Immature natural killer cell (primary cell): ENCODE measurements around the gene CLEC16A. TPM values are rescaled to one million over a fixed set of nuclear protein-coding genes. Genes with fewer than 3 reads are reported as not detected.
"Not testable (repeated sequence)": the region's sequence is repeated elsewhere in the genome, so short reads cannot be mapped to it uniquely, and the experiment has no call there.

Source experiments
- DNase-seq, 3 donors: peaks; one replicate each; pipeline ENCODE4 v3.0.0; 2022; ENCODE audit warnings: mixed read lengths in 1 of 3
- H3K27ac Mint-ChIP-seq, 6 donors: one replicate each; pipeline ENCODE4 v1.8.0; 2020; ENCODE audit warnings: mixed read lengths in 6 of 6, mild to moderate bottlenecking in 5 of 6, inconsistent platforms in 4 of 6, moderate library complexity in 3 of 6
- H3K27me3 Mint-ChIP-seq, 3 donors: one replicate each; pipeline ENCODE4 v1.8.0; 2020 to 2021; ENCODE audit warnings: low read depth in 3 of 3, mild to moderate bottlenecking in 3 of 3, mixed read lengths in 3 of 3, moderate library complexity in 3 of 3, inconsistent platforms in 1 of 3
- H3K36me3 Mint-ChIP-seq, 3 donors: one replicate each; pipeline ENCODE4 v1.8.0; 2020; ENCODE audit warnings: mixed read lengths in 3 of 3, inconsistent platforms in 2 of 3, mild to moderate bottlenecking in 2 of 3
- H3K4me1 Mint-ChIP-seq, 2 donors: one replicate each; pipeline ENCODE4 v1.8.0; 2020; ENCODE audit warnings: inconsistent platforms in 2 of 2, mild to moderate bottlenecking in 2 of 2, mixed read lengths in 2 of 2, moderate library complexity in 1 of 2
- H3K4me3 Mint-ChIP-seq, 5 donors: one replicate each; pipeline ENCODE4 v1.8.0; 2020; ENCODE audit warnings: mild to moderate bottlenecking in 5 of 5, mixed read lengths in 5 of 5, inconsistent platforms in 3 of 5, moderate library complexity in 3 of 5
- H3K9me3 Mint-ChIP-seq, 6 donors: one replicate each; pipeline ENCODE4 v1.8.0; 2020; ENCODE audit warnings: mild to moderate bottlenecking in 6 of 6, mixed read lengths in 6 of 6, inconsistent platforms in 4 of 6, moderate library complexity in 3 of 6
- polyA plus RNA-seq, 3 donors: library from polyadenylated mRNA; unstranded; fragments of 300-500 nt; fragmentation: Illumina TruSeq; gene quantifications; one replicate each; pipeline ENCODE4 v1.2.3, GENCODE V29; 2021

The CLEC16A gene
- polyA plus RNA-seq, 3 donors from 2014 or later, result 5.6 to 19.9 (median 5.6) TPM

- Mint-ChIP-seq H3K4me1 (peaks cover 0 to 5% of the 10 kb centered on the region in 2 donors), H3K4me3 (no peak overlapping the region), H3K27me3 (peaks cover 0 to 4% (median 2%) of the 10 kb centered on the region in 3 donors), H3K9me3 (no peaks in the 10 kb centered on the region), H3K27ac (no peak overlapping the region), H3K36me3 (no peaks in the 10 kb centered on the region)
- DNase-seq, result no peak
These were observed 25.4 kb upstream of the CLEC16A start for GRCh38 chr16:10919003-10919351.

GRCh38 chr16:10920726-10921427 lies 23.5 kb upstream of the CLEC16A start:
- Mint-ChIP-seq H3K36me3 (peaks cover 0 to 6% (median 3%) of the 10 kb centered on the region in 3 donors), H3K4me3 (no peak overlapping the region), H3K27me3 (peaks cover 0 to 4% (median 0%) of the 10 kb centered on the region in 3 donors), H3K27ac (no peak overlapping the region), H3K9me3 (no peaks in the 10 kb centered on the region), H3K4me1 (peaks cover 0 to 5% of the 10 kb centered on the region in 2 donors)
- DNase-seq, result no peak

GRCh38 chr16:10921536-10922327 lies 22.6 kb upstream of the CLEC16A start:
- H3K36me3 Mint-ChIP-seq, result peaks cover 0 to 6% (median 3%) of the 10 kb centered on the region in 3 donors
- H3K27ac Mint-ChIP-seq, result peak overlapping the region in 1 of 6 donors; percentile 23
- H3K4me3 Mint-ChIP-seq, result no peak overlapping the region
- H3K27me3 Mint-ChIP-seq, result peaks cover 0 to 4% (median 0%) of the 10 kb centered on the region in 3 donors
- no peak for DNase-seq
- no peaks in the 10 kb centered on the region for H3K9me3 Mint-ChIP-seq
- peaks cover 0 to 5% of the 10 kb centered on the region in 2 donors for H3K4me1 Mint-ChIP-seq

- H3K4me1 Mint-ChIP-seq, result peaks cover 0 to 5% of the 10 kb centered on the region in 2 donors
- H3K4me3 Mint-ChIP-seq, result no peak overlapping the region
- peak overlapping the region in 1 of 6 donors; percentile 23 for H3K27ac Mint-ChIP-seq
- no peak for DNase-seq
- H3K27me3 Mint-ChIP-seq, result peaks cover 0 to 4% (median 0%) of the 10 kb centered on the region in 3 donors
- H3K9me3 Mint-ChIP-seq, result no peaks in the 10 kb centered on the region
- H3K36me3 Mint-ChIP-seq, result peaks cover 0 to 7% (median 6%) of the 10 kb centered on the region in 3 donors
These were observed 21.8 kb upstream of the CLEC16A start for GRCh38 chr16:10922328-10923145.

GRCh38 chr16:10923146-10923649 lies 21.2 kb upstream of the CLEC16A start:
- Mint-ChIP-seq H3K4me1 (peaks cover 0 to 5% of the 10 kb centered on the region in 2 donors), H3K4me3 (no peak overlapping the region), H3K9me3 (no peaks in the 10 kb centered on the region)

GRCh38 chr16:10923650-10924214 lies 20.6 kb upstream of the CLEC16A start:
- DNase-seq, result no peak
- Mint-ChIP-seq H3K4me3 (no peak overlapping the region), H3K27ac (no peak overlapping the region), H3K9me3 (no peaks in the 10 kb centered on the region), H3K36me3 (peaks cover 5 to 11% (median 7%) of the 10 kb centered on the region in 3 donors), H3K27me3 (peaks cover 0 to 4% (median 0%) of the 10 kb centered on the region in 3 donors), H3K4me1 (peaks cover 0 to 1% of the 10 kb centered on the region in 2 donors)

More at GRCh38 chr16:10923146-10923649, 21.2 kb upstream of the CLEC16A start:
- Mint-ChIP-seq H3K36me3 (peaks cover 5 to 11% (median 7%) of the 10 kb centered on the region in 3 donors), H3K27me3 (peaks cover 0 to 4% (median 0%) of the 10 kb centered on the region in 3 donors), H3K27ac (no peak overlapping the region)
- DNase-seq, result no peak

GRCh38 chr16:10925285-10925684 lies 19.1 kb upstream of the CLEC16A start:
- peaks cover 5 to 15% (median 7%) of the 10 kb centered on the region in 3 donors for H3K36me3 Mint-ChIP-seq
- not testable (repeated sequence) for DNase-seq, H3K4me3 Mint-ChIP-seq, H3K27ac Mint-ChIP-seq, H3K9me3 Mint-ChIP-seq, H3K27me3 Mint-ChIP-seq, H3K4me1 Mint-ChIP-seq

GRCh38 chr16:10926094-10926493 lies 18.3 kb upstream of the CLEC16A start:
- no peaks in the 10 kb centered on the region for H3K9me3 Mint-ChIP-seq
- no peak overlapping the region for H3K27ac Mint-ChIP-seq
- H3K4me3 Mint-ChIP-seq, result no peak overlapping the region
- peaks cover 6 to 13% of the 10 kb centered on the region in 2 donors for H3K4me1 Mint-ChIP-seq
- H3K27me3 Mint-ChIP-seq, result peaks cover 0 to under 1% (median 0%) of the 10 kb centered on the region in 3 donors
- no peak for DNase-seq
- peaks cover 5 to 15% (median 7%) of the 10 kb centered on the region in 3 donors for H3K36me3 Mint-ChIP-seq

- DNase-seq, result no peak
- no peak overlapping the region for H3K27ac Mint-ChIP-seq
These were observed 17.5 kb upstream of the CLEC16A start for GRCh38 chr16:10926867-10927266.

GRCh38 chr16:10927497-10928112 lies 16.8 kb upstream of the CLEC16A start:
- Mint-ChIP-seq H3K27ac (no peak overlapping the region), H3K9me3 (no peaks in the 10 kb centered on the region), H3K36me3 (peaks cover 5 to 15% (median 7%) of the 10 kb centered on the region in 3 donors), H3K27me3 (peaks cover 0 to 1% (median 0%) of the 10 kb centered on the region in 3 donors), H3K4me1 (peaks cover 6 to 13% of the 10 kb centered on the region in 2 donors), H3K4me3 (no peak overlapping the region)
- no peak for DNase-seq

More at GRCh38 chr16:10926867-10927266, 17.5 kb upstream of the CLEC16A start:
- Mint-ChIP-seq H3K36me3 (peaks cover 5 to 15% (median 7%) of the 10 kb centered on the region in 3 donors), H3K4me1 (peaks cover 6 to 13% of the 10 kb centered on the region in 2 donors), H3K9me3 (no peaks in the 10 kb centered on the region), H3K4me3 (no peak overlapping the region), H3K27me3 (peaks cover 0 to 1% (median 0%) of the 10 kb centered on the region in 3 donors)

- Mint-ChIP-seq H3K36me3 (peaks cover 5 to 15% (median 7%) of the 10 kb centered on the region in 3 donors), H3K4me1 (peaks cover 6 to 26% of the 10 kb centered on the region in 2 donors)
- H3K9me3 Mint-ChIP-seq, result not testable (repeated sequence)
These were observed 15.3 kb upstream of the CLEC16A start for GRCh38 chr16:10929097-10929496.

GRCh38 chr16:10929853-10930754 lies 14.3 kb upstream of the CLEC16A start:
- Mint-ChIP-seq H3K27ac (peak overlapping the region in 2 of 6 donors; percentile 17 to 31), H3K4me1 (peaks cover 9 to 35% of the 10 kb centered on the region in 2 donors), H3K9me3 (no peaks in the 10 kb centered on the region), H3K4me3 (no peak overlapping the region), H3K27me3 (peaks cover 0 to 1% (median 0%) of the 10 kb centered on the region in 3 donors), H3K36me3 (peaks cover 3 to 8% (median 5%) of the 10 kb centered on the region in 3 donors)
- DNase-seq, result no peak

More at GRCh38 chr16:10929097-10929496, 15.3 kb upstream of the CLEC16A start:
- H3K4me3 Mint-ChIP-seq, H3K27me3 Mint-ChIP-seq, H3K27ac Mint-ChIP-seq, DNase-seq: not testable (repeated sequence)
